HEK293 (cell line): ENCODE results near the gene HOXD9.

Experiments used
- GLIS1 ChIP-seq: fragments of 450-650 bp; formaldehyde crosslinking; IDR thresholded peaks from 2 replicates; pipeline ENCODE4 v1.5.1; 2016; ENCODE audit warnings: missing biosample characterization, missing genetic modification characterization
- GLIS2 ChIP-seq: fragments of 450-650 bp; formaldehyde crosslinking; IDR thresholded peaks from 2 replicates; pipeline ENCODE4 v1.5.1; 2016; ENCODE audit warnings: missing biosample characterization, missing genetic modification characterization
- KLF10 ChIP-seq: fragments of 450-650 bp; IDR thresholded peaks from 2 replicates; pipeline ENCODE4 v1.5.1; 2018; ENCODE audit warnings: missing biosample characterization, mild to moderate bottlenecking, missing genetic modification characterization
- KLF9 ChIP-seq: fragments of 450-650 bp; formaldehyde crosslinking; IDR thresholded peaks from 2 replicates; pipeline ENCODE4 v1.5.1; 2016; ENCODE audit warnings: missing biosample characterization, missing genetic modification characterization, low read depth
- SP7 ChIP-seq: fragments of 450-650 bp; formaldehyde crosslinking; IDR thresholded peaks from 2 replicates; pipeline ENCODE4 v1.5.1; 2016; ENCODE audit warnings: missing biosample characterization, missing genetic modification characterization
- YY1 ChIP-seq: fragments of 450-650 bp; formaldehyde crosslinking; IDR thresholded peaks from 2 replicates; pipeline ENCODE4 v1.5.1; 2018; ENCODE audit warnings: missing biosample characterization, missing genetic modification characterization
- ZBTB21 ChIP-seq: fragments of 450-650 bp; formaldehyde crosslinking; IDR thresholded peaks from 2 replicates; pipeline ENCODE4 v1.5.1; 2017; ENCODE audit warnings: missing biosample characterization, missing genetic modification characterization
- ZFHX2 ChIP-seq: fragments of 450-650 bp; formaldehyde crosslinking; conservative IDR thresholded peaks from 2 replicates; pipeline ENCODE4 v1.5.1; 2016; ENCODE audit warnings: missing biosample characterization, missing genetic modification characterization
- ZNF114 ChIP-seq: fragments of 450-650 bp; formaldehyde crosslinking; IDR thresholded peaks from 2 replicates; pipeline ENCODE4 v1.5.0; 2017; ENCODE audit warnings: missing biosample characterization, missing genetic modification characterization
- ZNF157 ChIP-seq: fragments of 450-650 bp; formaldehyde crosslinking; IDR thresholded peaks from 2 replicates; pipeline ENCODE4 v1.5.1; 2016; ENCODE audit warnings: missing biosample characterization, missing genetic modification characterization
- ZNF184 ChIP-seq: fragments of 450-650 bp; IDR thresholded peaks from 2 replicates; pipeline ENCODE4 v1.5.1; 2018; ENCODE audit warnings: missing biosample characterization, mild to moderate bottlenecking, missing genetic modification characterization
- ZNF248 ChIP-seq: fragments of 450-650 bp; formaldehyde crosslinking; IDR thresholded peaks from 2 replicates; pipeline ENCODE4 v1.5.1; 2017; ENCODE audit warnings: missing biosample characterization, missing genetic modification characterization
- ZNF433 ChIP-seq: fragments of 450-650 bp; formaldehyde crosslinking; IDR thresholded peaks from 2 replicates; pipeline ENCODE4 v1.5.1; 2016; ENCODE audit warnings: missing biosample characterization, missing genetic modification characterization, low read depth
- ZNF501 ChIP-seq: fragments of 450-650 bp; formaldehyde crosslinking; IDR thresholded peaks from 2 replicates; pipeline ENCODE4 v1.5.1; 2016; ENCODE audit warnings: missing biosample characterization, missing genetic modification characterization
- ZNF560 ChIP-seq: fragments of 450-650 bp; formaldehyde crosslinking; IDR thresholded peaks from 2 replicates; pipeline ENCODE4 v1.5.1; 2017; ENCODE audit warnings: missing biosample characterization, missing genetic modification characterization, borderline replicate concordance
- ZNF621 ChIP-seq: fragments of 450-650 bp; formaldehyde crosslinking; IDR thresholded peaks from 2 replicates; pipeline ENCODE4 v1.5.1; 2017; ENCODE audit warnings: missing biosample characterization, missing genetic modification characterization
- ZNF624 ChIP-seq: fragments of 450-650 bp; formaldehyde crosslinking; IDR thresholded peaks from 2 replicates; pipeline ENCODE4 v1.5.1; 2017; ENCODE audit warnings: missing biosample characterization, missing genetic modification characterization
- ZNF629 ChIP-seq: fragments of 450-650 bp; formaldehyde crosslinking; IDR thresholded peaks from 2 replicates; pipeline ENCODE4 v1.5.1; 2017; ENCODE audit warnings: missing biosample characterization, missing genetic modification characterization
- ZNF791 ChIP-seq: fragments of 450-650 bp; formaldehyde crosslinking; IDR thresholded peaks from 2 replicates; pipeline ENCODE4 v1.5.1; 2016; ENCODE audit warnings: missing biosample characterization, missing genetic modification characterization
- TF ChIP-seq, protein P1 (sequence below): fragments of 450-650 bp; formaldehyde crosslinking; IDR thresholded peaks from 2 replicates; pipeline ENCODE4 v1.5.1; 2016; ENCODE audit warnings: missing biosample characterization, missing genetic modification characterization
- TF ChIP-seq, protein P2 (sequence below): fragments of 450-650 bp; formaldehyde crosslinking; IDR thresholded peaks from 2 replicates; pipeline ENCODE4 v1.5.1; 2017; ENCODE audit warnings: missing biosample characterization, missing genetic modification characterization
- TF ChIP-seq, protein P3 (sequence below): fragments of 450-650 bp; formaldehyde crosslinking; IDR thresholded peaks from 2 replicates; pipeline ENCODE4 v1.5.1; 2016; ENCODE audit warnings: missing biosample characterization, missing genetic modification characterization
- TF ChIP-seq, protein P4 (sequence below): fragments of 450-650 bp; formaldehyde crosslinking; IDR thresholded peaks from 2 replicates; pipeline ENCODE4 v1.5.1; 2016; ENCODE audit warnings: missing biosample characterization, missing genetic modification characterization, borderline replicate concordance
- TF ChIP-seq, protein P5 (sequence below): fragments of 450-650 bp; formaldehyde crosslinking; IDR thresholded peaks from 2 replicates; pipeline ENCODE4 v1.5.1; 2016; ENCODE audit warnings: missing biosample characterization, missing genetic modification characterization
- TF ChIP-seq, protein P6 (sequence below): fragments of 450-650 bp; formaldehyde crosslinking; IDR thresholded peaks from 2 replicates; pipeline ENCODE4 v1.5.1; 2016; ENCODE audit warnings: missing biosample characterization, missing genetic modification characterization

Gene HOXD9

DNA sequence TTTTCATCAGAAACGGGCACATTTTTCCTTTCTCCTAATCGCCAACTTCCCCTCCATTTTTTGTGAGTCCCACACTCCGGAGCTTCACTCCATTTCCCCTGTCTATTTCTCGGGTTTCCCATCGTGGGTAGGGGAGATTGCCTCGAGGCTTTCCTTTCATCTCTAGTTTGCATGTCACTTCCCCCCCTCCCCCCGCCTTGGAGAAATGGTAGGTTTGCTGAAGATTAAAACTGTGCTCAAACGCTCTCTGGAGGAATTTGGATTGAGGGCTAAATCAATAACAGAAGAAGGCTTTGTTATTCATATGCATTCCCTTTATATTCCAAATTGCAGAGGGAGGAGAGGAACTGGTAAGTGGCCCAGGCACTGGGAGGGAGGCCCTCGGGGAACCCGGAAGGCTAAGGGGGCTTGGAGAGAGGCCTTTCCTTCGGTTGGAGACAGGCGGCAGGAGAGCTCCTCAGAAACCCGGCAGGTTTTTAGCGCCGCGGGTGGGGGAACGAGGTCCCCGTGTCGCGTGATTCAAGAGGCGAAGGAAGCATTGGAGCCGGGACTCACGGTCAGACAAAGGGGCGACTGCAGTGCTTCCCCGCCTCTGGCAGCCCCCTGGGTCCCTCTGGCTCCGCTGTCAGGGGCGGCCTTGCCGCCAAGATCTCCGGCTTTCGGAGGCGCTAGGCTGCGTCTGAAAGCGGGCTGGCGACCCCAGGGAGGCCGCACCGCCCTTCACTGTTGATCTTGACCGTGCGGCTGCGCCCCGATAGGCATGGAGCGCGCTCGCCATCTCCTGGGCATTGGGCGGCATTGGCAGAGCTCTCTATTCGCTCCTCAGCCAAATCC is 25.3 kb upstream of the HOXD9 start (continued):
- TF ChIP-seq, protein P1, sequence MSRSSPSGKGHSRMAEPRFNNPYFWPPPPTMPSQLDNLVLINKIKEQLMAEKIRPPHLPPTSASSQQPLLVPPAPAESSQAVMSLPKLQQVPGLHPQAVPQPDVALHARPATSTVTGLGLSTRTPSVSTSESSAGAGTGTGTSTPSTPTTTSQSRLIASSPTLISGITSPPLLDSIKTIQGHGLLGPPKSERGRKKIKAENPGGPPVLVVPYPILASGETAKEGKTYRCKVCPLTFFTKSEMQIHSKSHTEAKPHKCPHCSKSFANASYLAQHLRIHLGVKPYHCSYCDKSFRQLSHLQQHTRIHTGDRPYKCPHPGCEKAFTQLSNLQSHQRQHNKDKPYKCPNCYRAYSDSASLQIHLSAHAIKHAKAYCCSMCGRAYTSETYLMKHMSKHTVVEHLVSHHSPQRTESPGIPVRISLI, result no peak
- TF ChIP-seq ZNF560 (tag by site-specific recombination), result no peak
- no peak for TF ChIP-seq YY1 (tag by site-specific recombination)
- no peak for TF ChIP-seq KLF10 (tag by site-specific recombination)
- TF ChIP-seq, protein P2, sequence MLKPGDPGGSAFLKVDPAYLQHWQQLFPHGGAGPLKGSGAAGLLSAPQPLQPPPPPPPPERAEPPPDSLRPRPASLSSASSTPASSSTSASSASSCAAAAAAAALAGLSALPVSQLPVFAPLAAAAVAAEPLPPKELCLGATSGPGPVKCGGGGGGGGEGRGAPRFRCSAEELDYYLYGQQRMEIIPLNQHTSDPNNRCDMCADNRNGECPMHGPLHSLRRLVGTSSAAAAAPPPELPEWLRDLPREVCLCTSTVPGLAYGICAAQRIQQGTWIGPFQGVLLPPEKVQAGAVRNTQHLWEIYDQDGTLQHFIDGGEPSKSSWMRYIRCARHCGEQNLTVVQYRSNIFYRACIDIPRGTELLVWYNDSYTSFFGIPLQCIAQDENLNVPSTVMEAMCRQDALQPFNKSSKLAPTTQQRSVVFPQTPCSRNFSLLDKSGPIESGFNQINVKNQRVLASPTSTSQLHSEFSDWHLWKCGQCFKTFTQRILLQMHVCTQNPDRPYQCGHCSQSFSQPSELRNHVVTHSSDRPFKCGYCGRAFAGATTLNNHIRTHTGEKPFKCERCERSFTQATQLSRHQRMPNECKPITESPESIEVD (tag by site-specific recombination), result no peak
- TF ChIP-seq, protein P3, sequence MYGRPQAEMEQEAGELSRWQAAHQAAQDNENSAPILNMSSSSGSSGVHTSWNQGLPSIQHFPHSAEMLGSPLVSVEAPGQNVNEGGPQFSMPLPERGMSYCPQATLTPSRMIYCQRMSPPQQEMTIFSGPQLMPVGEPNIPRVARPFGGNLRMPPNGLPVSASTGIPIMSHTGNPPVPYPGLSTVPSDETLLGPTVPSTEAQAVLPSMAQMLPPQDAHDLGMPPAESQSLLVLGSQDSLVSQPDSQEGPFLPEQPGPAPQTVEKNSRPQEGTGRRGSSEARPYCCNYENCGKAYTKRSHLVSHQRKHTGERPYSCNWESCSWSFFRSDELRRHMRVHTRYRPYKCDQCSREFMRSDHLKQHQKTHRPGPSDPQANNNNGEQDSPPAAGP (tag by site-specific recombination), result peak; percentile 31; the same call in 1 of the 2 replicates
- TF ChIP-seq ZNF501 (tag by site-specific recombination), result 0 out of 2 replicates have a peak, but pooled peaks have one; percentile 42
- no peak for TF ChIP-seq ZNF248 (tag by site-specific recombination)
- TF ChIP-seq, protein P4, sequence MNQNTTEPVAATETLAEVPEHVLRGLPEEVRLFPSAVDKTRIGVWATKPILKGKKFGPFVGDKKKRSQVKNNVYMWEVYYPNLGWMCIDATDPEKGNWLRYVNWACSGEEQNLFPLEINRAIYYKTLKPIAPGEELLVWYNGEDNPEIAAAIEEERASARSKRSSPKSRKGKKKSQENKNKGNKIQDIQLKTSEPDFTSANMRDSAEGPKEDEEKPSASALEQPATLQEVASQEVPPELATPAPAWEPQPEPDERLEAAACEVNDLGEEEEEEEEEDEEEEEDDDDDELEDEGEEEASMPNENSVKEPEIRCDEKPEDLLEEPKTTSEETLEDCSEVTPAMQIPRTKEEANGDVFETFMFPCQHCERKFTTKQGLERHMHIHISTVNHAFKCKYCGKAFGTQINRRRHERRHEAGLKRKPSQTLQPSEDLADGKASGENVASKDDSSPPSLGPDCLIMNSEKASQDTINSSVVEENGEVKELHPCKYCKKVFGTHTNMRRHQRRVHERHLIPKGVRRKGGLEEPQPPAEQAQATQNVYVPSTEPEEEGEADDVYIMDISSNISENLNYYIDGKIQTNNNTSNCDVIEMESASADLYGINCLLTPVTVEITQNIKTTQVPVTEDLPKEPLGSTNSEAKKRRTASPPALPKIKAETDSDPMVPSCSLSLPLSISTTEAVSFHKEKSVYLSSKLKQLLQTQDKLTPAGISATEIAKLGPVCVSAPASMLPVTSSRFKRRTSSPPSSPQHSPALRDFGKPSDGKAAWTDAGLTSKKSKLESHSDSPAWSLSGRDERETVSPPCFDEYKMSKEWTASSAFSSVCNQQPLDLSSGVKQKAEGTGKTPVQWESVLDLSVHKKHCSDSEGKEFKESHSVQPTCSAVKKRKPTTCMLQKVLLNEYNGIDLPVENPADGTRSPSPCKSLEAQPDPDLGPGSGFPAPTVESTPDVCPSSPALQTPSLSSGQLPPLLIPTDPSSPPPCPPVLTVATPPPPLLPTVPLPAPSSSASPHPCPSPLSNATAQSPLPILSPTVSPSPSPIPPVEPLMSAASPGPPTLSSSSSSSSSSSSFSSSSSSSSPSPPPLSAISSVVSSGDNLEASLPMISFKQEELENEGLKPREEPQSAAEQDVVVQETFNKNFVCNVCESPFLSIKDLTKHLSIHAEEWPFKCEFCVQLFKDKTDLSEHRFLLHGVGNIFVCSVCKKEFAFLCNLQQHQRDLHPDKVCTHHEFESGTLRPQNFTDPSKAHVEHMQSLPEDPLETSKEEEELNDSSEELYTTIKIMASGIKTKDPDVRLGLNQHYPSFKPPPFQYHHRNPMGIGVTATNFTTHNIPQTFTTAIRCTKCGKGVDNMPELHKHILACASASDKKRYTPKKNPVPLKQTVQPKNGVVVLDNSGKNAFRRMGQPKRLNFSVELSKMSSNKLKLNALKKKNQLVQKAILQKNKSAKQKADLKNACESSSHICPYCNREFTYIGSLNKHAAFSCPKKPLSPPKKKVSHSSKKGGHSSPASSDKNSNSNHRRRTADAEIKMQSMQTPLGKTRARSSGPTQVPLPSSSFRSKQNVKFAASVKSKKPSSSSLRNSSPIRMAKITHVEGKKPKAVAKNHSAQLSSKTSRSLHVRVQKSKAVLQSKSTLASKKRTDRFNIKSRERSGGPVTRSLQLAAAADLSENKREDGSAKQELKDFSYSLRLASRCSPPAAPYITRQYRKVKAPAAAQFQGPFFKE, result no peak
- no peak for TF ChIP-seq ZNF624 (tag by site-specific recombination)
- no peak for TF ChIP-seq ZFHX2 (tag by site-specific recombination)
- no peak for TF ChIP-seq ZNF114
- peak; percentile 95 for TF ChIP-seq GLIS2 (tag by site-specific recombination)
- peak; percentile 65 for TF ChIP-seq GLIS1 (tag by site-specific recombination)
- no peak for TF ChIP-seq ZNF791 (tag by site-specific recombination)
- TF ChIP-seq ZNF157 (tag by site-specific recombination), result no peak
- TF ChIP-seq, protein P5, sequence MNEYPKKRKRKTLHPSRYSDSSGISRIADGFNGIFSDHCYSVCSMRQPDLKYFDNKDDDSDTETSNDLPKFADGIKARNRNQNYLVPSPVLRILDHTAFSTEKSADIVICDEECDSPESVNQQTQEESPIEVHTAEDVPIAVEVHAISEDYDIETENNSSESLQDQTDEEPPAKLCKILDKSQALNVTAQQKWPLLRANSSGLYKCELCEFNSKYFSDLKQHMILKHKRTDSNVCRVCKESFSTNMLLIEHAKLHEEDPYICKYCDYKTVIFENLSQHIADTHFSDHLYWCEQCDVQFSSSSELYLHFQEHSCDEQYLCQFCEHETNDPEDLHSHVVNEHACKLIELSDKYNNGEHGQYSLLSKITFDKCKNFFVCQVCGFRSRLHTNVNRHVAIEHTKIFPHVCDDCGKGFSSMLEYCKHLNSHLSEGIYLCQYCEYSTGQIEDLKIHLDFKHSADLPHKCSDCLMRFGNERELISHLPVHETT, result no peak
- TF ChIP-seq, protein P6, sequence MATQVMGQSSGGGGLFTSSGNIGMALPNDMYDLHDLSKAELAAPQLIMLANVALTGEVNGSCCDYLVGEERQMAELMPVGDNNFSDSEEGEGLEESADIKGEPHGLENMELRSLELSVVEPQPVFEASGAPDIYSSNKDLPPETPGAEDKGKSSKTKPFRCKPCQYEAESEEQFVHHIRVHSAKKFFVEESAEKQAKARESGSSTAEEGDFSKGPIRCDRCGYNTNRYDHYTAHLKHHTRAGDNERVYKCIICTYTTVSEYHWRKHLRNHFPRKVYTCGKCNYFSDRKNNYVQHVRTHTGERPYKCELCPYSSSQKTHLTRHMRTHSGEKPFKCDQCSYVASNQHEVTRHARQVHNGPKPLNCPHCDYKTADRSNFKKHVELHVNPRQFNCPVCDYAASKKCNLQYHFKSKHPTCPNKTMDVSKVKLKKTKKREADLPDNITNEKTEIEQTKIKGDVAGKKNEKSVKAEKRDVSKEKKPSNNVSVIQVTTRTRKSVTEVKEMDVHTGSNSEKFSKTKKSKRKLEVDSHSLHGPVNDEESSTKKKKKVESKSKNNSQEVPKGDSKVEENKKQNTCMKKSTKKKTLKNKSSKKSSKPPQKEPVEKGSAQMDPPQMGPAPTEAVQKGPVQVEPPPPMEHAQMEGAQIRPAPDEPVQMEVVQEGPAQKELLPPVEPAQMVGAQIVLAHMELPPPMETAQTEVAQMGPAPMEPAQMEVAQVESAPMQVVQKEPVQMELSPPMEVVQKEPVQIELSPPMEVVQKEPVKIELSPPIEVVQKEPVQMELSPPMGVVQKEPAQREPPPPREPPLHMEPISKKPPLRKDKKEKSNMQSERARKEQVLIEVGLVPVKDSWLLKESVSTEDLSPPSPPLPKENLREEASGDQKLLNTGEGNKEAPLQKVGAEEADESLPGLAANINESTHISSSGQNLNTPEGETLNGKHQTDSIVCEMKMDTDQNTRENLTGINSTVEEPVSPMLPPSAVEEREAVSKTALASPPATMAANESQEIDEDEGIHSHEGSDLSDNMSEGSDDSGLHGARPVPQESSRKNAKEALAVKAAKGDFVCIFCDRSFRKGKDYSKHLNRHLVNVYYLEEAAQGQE (tag by site-specific recombination), result no peak; the same call in 1 of the 2 replicates
- no peak for TF ChIP-seq ZNF433 (tag by site-specific recombination)
- TF ChIP-seq ZNF184 (tag by site-specific recombination), result no peak
- no peak for TF ChIP-seq ZNF621 (tag by site-specific recombination)
- peak; percentile 27; the same call in 1 of the 2 replicates for TF ChIP-seq SP7
- TF ChIP-seq ZBTB21 (tag by site-specific recombination), result no peak
- TF ChIP-seq KLF9 (tag by site-specific recombination), result no peak
- no peak for TF ChIP-seq ZNF629 (tag by site-specific recombination)
